Left lung (tissue), 10 donors: ENCODE measurements around the gene BDKRB1. TPM values are rescaled to one million over a fixed set of nuclear protein-coding genes. Genes with fewer than 3 reads are reported as not detected.

Source experiments
- ATAC-seq: fragments of 200-7000 bp; cut with Tn5 transposase; one replicate; pipeline ENCODE4 v1.9.1; 2020; ENCODE audit warnings: moderate library complexity
- DNase-seq, 4 donors: peaks; one replicate each; pipeline ENCODE4 v3.0.0-alpha.2; 2013 to 2020
- H3K27ac ChIP-seq, 2 donors: fragments of 200-600 bp; sonication (generic) in 1 of 2; one replicate each; pipeline versions ENCODE4 v1.5.0 to v1.8.0; 2020 to 2021
- H3K27me3 ChIP-seq, 2 donors: fragments of 200-600 bp; sonication (generic) in 1 of 2; one replicate each; pipeline versions ENCODE4 v1.5.0 to v1.8.0; 2020 to 2021
- H3K36me3 ChIP-seq, 2 donors: fragments of 200-600 bp; sonication (generic) in 1 of 2; one replicate each; pipeline versions ENCODE4 v1.5.0 to v1.8.0; 2020 to 2021
- H3K4me1 ChIP-seq, 2 donors: fragments of 200-600 bp; one replicate each; pipeline ENCODE4 v1.8.0; 2021
- H3K4me3 ChIP-seq, 2 donors: fragments of 200-600 bp; sonication (generic) in 1 of 2; one replicate each; pipeline versions ENCODE4 v1.5.0 to v1.8.0; 2020 to 2021; ENCODE audit warnings: mild to moderate bottlenecking in 1 of 2
- H3K9me3 ChIP-seq, 2 donors: fragments of 200-600 bp; sonication (generic) in 1 of 2; one replicate each; pipeline versions ENCODE4 v1.5.0 to v1.8.0; 2020 to 2021
- CTCF ChIP-seq, 2 donors: fragments of 200-600 bp; sonication (generic) in 1 of 2; IDR thresholded peaks; one replicate each; pipeline versions ENCODE4 v1.5.0 to v1.8.0; 2021; ENCODE audit warnings: antibody characterized with exemption in 2 of 2
- intact Hi-C, 2 donors: fragments of 100-400 bp; cut with DNase I; formaldehyde crosslinking; loops; one replicate each; pipeline versions ENCODE4 v1.11.2 to v1.14.2; 2022
- polyA plus RNA-seq, 6 donors: library from polyadenylated mRNA; unstranded; fragments of 120-200 nt; gene quantifications; one replicate each; pipeline ENCODE4 v1.2.1, GENCODE V29; 2013; ENCODE audit not compliant: insufficient read length in 6 of 6
- total RNA-seq, 2 donors: library from RNA; stranded (reverse); fragmentation: NEBNext Ultra II Directional; extraction: Animal tissue kit (Norgen Biotek cat#: 25700); gene quantifications; one replicate each; pipeline ENCODE4 v1.2.1, GENCODE V29; 2021
- donor health status: DM: no; HTN: yes; CAD: no.
- donor health status: DM: no; HTN: no; CAD: no.

The BDKRB1 gene
- total and polyA plus RNA-seq, 8 donors = 0.24 to 0.99 (median 0.35) TPM; not detected in 1

GRCh38 chr14:96263347-96264199 is 7.6 kb downstream of the BDKRB1 start:
- no peak overlapping the region for H3K27ac ChIP-seq
- ATAC-seq (no peak), DNase-seq (peak in 1 of 4 donors; percentile 62)
- no peaks in the 10 kb centered on the region for H3K9me3 ChIP-seq
- no peak for TF ChIP-seq CTCF (IDR thresholded peaks at IDR 0.05)
- H3K27me3 ChIP-seq = peaks cover 0 to 2% of the 10 kb centered on the region in 2 donors
- no peak overlapping the region for H3K4me3 ChIP-seq
- no peaks in the 10 kb centered on the region for H3K36me3 ChIP-seq
- intact Hi-C loops = no loop called here
- no peaks in the 10 kb centered on the region for H3K4me1 ChIP-seq

- TF ChIP-seq CTCF (IDR thresholded peaks at IDR 0.05) = no peak
- DNase-seq (no peak), ATAC-seq (no peak)
- H3K27ac ChIP-seq = no peak overlapping the region
- H3K27me3 ChIP-seq = no peaks in the 10 kb centered on the region
- no peaks in the 10 kb centered on the region for H3K36me3 ChIP-seq
- no peaks in the 10 kb centered on the region for H3K4me1 ChIP-seq
- intact Hi-C loops = no loop called here
- H3K4me3 ChIP-seq = no peak overlapping the region
- no peaks in the 10 kb centered on the region for H3K9me3 ChIP-seq
Measured at GRCh38 chr14:96264200-96264553, 8.2 kb downstream of the BDKRB1 start.

- Histone ChIP-seq H3K9me3 (no peaks in the 10 kb centered on the region), H3K4me3 (no peak overlapping the region), H3K4me1 (no peaks in the 10 kb centered on the region), H3K36me3 (no peaks in the 10 kb centered on the region), H3K27me3 (no peaks in the 10 kb centered on the region), H3K27ac (no peak overlapping the region)
- ATAC-seq = peak; percentile 10
- TF ChIP-seq CTCF (IDR thresholded peaks at IDR 0.05) = peak; percentile 11 to 26
- intact Hi-C loops = no loop called here
- no peak for DNase-seq
Measured at GRCh38 chr14:96264853-96265252, 8.8 kb downstream of the BDKRB1 start.

- Histone ChIP-seq H3K4me3 (no peak overlapping the region), H3K4me1 (no peaks in the 10 kb centered on the region), H3K36me3 (no peaks in the 10 kb centered on the region), H3K27me3 (no peaks in the 10 kb centered on the region), H3K27ac (no peak overlapping the region), H3K9me3 (no peaks in the 10 kb centered on the region)
- ATAC-seq = no peak
- no peak for DNase-seq
- no peak for TF ChIP-seq CTCF (IDR thresholded peaks at IDR 0.05)
- intact Hi-C loops = no loop called here
Measured at GRCh38 chr14:96265383-96266095, 9.5 kb downstream of the BDKRB1 start.

GRCh38 chr14:96267336-96267735 is 11.3 kb downstream of the BDKRB1 start:
- intact Hi-C loops = no loop called here
- Histone ChIP-seq H3K4me3 (no peak overlapping the region), H3K4me1 (no peaks in the 10 kb centered on the region), H3K36me3 (no peaks in the 10 kb centered on the region), H3K9me3 (peaks cover 0 to 7% of the 10 kb centered on the region in 2 donors), H3K27ac (no peak overlapping the region), H3K27me3 (no peaks in the 10 kb centered on the region)
- TF ChIP-seq CTCF (IDR thresholded peaks at IDR 0.05) = no peak
- no peak for ATAC-seq
- DNase-seq = no peak
